ENCODE results near the gene VAV1.
"Not testable (repeated sequence)": the region's sequence is repeated elsewhere in the genome, so short reads cannot be mapped to it uniquely, and the experiment has no call there.

VAV1 gene

DNA sequence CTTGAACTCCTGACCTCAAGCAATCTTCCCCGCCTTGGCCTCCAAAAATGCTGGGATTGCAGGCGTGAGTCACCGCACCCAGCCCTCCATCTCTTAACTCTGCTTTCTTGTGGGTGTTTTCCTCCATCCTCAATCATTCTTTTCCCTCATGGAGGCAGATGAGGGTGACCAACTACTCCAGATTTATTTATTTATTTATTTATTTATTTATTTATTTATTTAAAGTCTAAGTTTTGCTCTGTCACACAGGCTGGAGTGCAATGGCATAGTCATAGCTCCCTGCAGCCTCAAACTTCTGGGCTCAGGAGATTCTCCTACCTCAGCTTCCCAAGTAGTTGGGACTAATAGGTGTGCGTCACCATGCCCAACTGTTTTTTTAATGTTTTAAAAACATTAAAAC is 14.9 kb downstream of the VAV1 start:
- H3K9me3 Mint-ChIP-seq: peaks cover 0 to 5% of the 10 kb centered on the region in 2 donors
- H3K4me1 Mint-ChIP-seq: peaks cover 54% of the 10 kb centered on the region
- no peaks in the 10 kb centered on the region for H3K27me3 Mint-ChIP-seq
- ATAC-seq (no peak), DNase-seq (no peak)
- no peak overlapping the region for H3K27ac Mint-ChIP-seq
- no peak overlapping the region for H3K4me3 Mint-ChIP-seq

DNA sequence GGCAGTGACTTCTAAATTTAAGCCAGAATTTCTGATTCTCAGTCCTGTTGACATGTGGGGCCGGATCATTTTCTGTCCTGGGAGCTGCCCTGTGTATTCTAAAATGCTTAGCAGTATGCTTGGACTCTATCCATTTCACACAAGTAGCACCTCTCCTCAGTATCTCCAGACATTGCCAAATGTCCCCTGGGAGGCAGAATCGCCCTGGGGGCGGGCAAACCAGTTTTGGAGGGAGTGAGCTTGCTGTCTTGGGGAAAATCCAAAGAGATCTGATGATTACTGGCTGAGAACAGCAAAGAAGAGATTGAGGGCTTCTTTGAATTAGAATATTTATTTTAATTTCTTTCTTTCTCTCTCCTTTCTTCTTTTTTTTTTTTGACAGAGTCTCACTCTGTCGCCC is 16.4 kb downstream of the VAV1 start:
- Mint-ChIP-seq H3K9me3 (peaks cover 1 to 5% of the 10 kb centered on the region in 2 donors), H3K4me3 (no peak overlapping the region), H3K27ac (no peak overlapping the region), H3K4me1 (peaks cover 56% of the 10 kb centered on the region), H3K27me3 (no peaks in the 10 kb centered on the region)
- no peak for DNase-seq
- ATAC-seq: no peak

DNA sequence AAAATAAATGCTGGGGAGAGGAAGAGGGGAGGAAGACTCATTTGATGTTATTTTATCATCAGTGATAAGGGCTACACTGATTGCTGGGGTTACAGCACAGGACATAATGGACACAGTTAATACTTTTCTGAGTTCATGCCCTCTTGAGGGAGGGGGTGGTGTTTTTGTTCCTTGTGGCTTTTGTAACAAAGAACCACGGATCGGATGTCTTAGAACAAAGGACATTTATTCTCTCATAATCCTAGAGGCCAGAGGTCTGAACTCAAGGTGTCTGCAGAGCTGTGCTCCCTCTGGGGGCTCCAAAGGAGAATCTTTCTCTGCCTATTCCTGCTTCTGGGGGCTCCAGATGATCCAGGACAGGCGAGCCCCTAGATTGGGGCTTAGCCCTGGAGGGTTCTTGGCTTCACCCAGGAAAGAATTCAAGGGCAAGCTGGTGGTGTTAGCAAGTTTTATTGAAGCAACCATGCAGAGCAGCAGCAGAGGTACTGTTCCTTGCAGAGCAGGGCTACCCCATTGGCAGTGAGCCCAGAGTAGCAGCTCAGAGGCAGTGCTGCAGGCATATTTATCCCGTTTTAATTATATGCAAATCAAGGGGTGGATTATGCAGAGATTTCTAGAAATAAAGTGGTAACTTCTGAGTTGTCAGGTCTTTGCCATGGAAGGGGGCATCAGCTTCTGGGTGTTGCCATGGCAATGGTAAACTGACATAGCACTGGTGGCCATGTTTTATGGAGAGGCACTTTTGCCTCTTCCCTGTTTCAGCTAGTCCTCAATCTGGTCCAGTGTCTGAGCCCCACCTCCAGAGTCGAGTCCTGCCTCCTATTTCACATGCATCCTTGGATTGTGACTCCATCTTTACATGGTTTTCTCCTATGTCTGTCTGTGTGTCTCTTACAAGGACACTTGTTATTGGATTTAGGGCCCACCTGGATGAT is 18.0 kb downstream of the VAV1 start:
- Mint-ChIP-seq H3K27ac (peak overlapping the region; percentile 38 to 56), H3K4me3 (no peak overlapping the region), H3K27me3 (no peaks in the 10 kb centered on the region), H3K9me3 (peaks cover 5 to 12% of the 10 kb centered on the region in 2 donors), H3K4me1 (peaks cover 71% of the 10 kb centered on the region)
- DNase-seq (no peak), ATAC-seq (no peak)

DNA sequence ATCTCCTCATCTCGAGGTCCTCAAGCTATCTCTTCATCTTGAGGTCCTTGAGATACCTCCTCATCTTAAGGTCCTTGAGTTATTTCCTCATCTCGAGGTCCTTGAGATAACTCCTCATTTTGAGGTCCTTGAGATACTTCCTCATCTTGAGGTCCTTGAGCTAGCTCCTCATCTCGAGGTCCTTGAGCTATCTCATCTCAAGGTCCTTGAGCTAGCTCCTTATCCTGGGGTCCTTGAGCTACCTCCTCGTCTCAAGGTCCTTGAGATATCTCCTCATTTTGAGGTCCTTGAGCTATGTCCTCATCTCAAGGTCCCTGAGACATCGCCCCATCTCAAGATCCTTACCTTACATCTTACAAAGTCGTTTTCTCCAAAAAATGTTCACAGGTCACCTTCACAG is 18.7 kb downstream of the VAV1 start:
- Mint-ChIP-seq H3K4me3 (no peak overlapping the region), H3K4me1 (peaks cover 79% of the 10 kb centered on the region), H3K27me3 (no peaks in the 10 kb centered on the region), H3K9me3 (peaks cover 5 to 12% of the 10 kb centered on the region in 2 donors), H3K27ac (no peak overlapping the region)
- ATAC-seq (no peak), DNase-seq (no peak)

DNA sequence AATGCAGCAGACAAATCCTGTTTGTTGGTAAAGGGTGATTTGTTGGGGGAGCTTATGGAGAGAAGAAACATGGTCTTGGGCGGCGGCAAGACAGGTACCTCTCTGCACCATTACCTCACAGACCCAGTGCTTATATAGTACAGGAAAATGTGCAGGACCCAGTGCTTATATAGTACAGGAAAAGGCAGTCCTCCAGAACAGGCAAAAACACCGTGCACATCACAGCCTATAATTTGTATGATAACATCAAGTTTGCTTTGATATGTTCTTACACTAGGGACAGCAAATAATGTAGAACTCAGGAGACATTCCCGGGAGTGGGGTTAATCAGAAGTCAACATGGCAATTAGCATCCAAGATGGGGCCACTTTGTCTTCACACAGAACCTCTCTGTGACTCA is 20.9 kb downstream of the VAV1 start:
- ATAC-seq: no peak
- Mint-ChIP-seq H3K27me3 (no peaks in the 10 kb centered on the region), H3K4me3 (no peak overlapping the region), H3K4me1 (peaks cover 90% of the 10 kb centered on the region), H3K9me3 (peaks cover 5 to 12% of the 10 kb centered on the region in 2 donors), H3K27ac (no peak overlapping the region)
- DNase-seq: no peak

DNA sequence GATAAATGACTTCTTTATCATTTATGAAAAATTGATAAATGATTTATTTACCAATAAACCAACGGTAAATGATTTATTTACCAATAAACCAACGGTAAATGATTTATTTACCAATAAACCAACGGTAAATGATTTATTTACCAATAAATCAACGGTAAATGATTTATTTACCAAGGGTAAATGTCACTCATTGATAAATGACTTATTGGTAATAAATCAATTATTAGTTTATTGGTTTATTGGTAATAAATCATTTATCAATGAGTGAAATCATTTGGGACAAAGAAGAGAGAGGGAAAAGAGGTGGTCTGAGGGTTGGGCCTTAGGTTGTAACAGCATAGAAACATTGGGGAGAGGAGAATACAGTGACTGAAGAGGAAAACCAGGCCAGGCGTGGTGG is 21.5 kb downstream of the VAV1 start:
- H3K27ac Mint-ChIP-seq: no peak overlapping the region
- no peak for ATAC-seq
- H3K4me1 Mint-ChIP-seq: peaks cover 88% of the 10 kb centered on the region

DNA sequence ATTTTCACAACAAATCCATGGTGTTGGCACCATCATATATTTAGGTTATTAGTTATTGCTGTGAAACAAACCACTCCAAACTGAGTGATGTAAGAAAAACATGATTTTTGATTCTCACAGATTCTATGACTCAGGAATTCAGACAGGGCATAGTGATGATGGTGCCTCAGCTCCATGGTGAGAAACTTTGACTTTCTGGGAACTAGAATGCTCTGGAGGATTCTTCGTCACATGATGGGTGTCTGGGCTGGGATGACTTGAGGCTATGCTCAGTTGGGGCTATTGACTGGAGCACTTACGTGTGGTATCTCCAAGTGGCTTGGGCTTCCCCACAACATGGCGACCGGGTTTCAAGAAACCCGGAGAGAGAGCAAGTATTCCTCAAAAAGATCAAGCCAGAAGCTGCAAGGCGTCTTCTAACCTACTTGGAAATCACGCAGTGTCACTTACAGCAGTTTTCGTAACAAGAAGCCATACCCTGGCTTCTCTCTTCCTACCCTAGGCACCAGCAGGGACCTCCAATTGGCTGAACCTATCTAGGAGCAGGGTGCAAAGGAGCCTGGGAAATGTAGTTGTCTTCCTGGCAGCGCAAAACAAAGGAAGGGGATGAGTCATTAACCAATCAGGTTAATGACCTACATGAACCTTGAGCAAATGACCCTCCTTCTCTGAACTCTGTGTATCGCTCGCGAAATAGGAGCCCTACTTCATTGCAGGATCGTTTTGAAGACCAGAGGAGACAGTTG is 22.4 kb downstream of the VAV1 start:
- Mint-ChIP-seq H3K9me3 (peaks cover 5 to 12% of the 10 kb centered on the region in 2 donors), H3K4me3 (no peak overlapping the region), H3K4me1 (peaks cover 89% of the 10 kb centered on the region), H3K27ac (no peak overlapping the region), H3K27me3 (no peaks in the 10 kb centered on the region)
- no peak for ATAC-seq
- no peak for DNase-seq

More for the DNA sequence above, 21.5 kb downstream of the VAV1 start:
- Mint-ChIP-seq H3K4me3 (no peak overlapping the region), H3K9me3 (peaks cover 5 to 12% of the 10 kb centered on the region in 2 donors), H3K27me3 (no peaks in the 10 kb centered on the region)
- DNase-seq: no peak

DNA sequence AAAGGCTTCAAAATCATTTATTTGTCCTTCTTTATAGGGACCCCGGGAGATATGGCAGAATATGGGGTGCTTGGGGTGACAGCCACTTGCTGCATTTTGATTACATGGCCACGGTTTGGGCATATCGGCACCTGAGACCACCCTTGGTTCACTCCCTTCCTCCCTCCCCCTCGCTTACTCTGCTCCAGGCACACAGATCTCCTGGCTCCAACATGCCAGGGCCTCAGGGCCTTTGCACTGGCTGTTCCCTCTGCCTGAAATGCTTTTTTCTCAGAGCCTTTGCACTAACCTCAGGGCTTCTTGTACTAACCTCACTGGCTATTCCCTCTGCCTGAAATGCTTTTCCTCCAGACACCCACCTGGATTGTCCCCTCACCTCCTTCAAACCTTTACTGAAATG is 23.8 kb downstream of the VAV1 start:
- peaks cover 5 to 12% of the 10 kb centered on the region in 2 donors for H3K9me3 Mint-ChIP-seq
- H3K27me3 Mint-ChIP-seq: no peaks in the 10 kb centered on the region
- ATAC-seq (no peak), DNase-seq (no peak)
- peak overlapping the region in 1 of 2 donors; percentile 1 for H3K27ac Mint-ChIP-seq
- peaks cover 91% of the 10 kb centered on the region for H3K4me1 Mint-ChIP-seq
- H3K4me3 Mint-ChIP-seq: no peak overlapping the region

DNA sequence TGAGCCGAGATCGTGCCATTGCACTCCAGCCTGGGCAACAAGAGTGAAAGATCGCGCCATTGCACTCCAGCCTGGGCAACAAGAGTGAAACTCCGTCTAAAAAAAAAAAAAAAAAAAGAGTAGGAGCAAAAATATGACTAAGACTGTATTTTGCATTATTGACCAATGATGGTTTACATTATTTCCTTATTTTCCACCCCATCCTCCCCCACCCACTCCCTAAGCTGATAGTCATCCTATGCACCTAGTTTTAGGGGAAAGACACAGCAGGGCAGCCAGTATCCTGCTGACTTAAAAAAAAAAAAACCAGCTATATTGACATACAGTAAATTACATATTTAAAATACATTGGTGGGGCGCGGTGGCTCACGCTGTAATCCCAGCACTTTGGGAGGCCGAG is 25.1 kb downstream of the VAV1 start:
- no peak for DNase-seq
- Mint-ChIP-seq H3K27ac (peak overlapping the region; percentile 12 to 41), H3K4me1 (peaks cover 91% of the 10 kb centered on the region), H3K9me3 (peaks cover 0 to 12% of the 10 kb centered on the region in 2 donors), H3K27me3 (no peaks in the 10 kb centered on the region), H3K4me3 (no peak overlapping the region)
- no peak for ATAC-seq

DNA sequence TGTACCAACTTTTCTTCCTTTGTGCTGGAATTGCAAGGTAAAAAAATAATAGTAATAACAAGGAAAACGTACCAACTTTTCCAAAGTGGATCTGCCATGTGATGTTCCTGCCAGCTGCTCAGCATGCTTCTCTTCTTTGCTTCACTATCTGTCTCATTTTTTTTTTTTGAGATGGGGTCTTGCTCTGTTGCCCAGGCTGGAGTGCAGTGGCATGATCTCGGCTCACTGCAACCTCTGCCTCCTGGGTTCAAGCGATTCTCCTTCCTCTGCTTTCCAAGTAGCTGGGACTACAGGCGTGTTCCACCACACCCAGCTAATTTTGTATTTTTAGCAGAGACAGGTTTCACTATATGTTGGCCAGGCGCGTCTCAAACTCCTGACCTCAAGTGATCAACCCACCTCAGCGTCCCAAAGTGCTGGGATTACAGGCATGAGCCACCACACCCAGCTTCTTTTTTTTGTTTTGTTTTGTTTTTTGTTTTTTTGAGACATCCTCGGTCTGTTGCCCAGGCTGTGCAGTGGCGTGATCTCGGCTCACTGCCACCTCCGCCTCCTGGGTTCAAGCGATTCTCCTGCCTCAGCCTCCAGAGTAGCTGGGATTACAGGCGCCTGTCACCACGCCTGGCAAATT is 27.8 kb downstream of the VAV1 start:
- ATAC-seq, H3K9me3 Mint-ChIP-seq, H3K27me3 Mint-ChIP-seq, DNase-seq: not testable (repeated sequence)
- Mint-ChIP-seq H3K4me3 (peak overlapping the region; percentile 93 to 98), H3K4me1 (peaks cover 90% of the 10 kb centered on the region), H3K27ac (peak overlapping the region in 1 of 2 donors; percentile 92)

DNA sequence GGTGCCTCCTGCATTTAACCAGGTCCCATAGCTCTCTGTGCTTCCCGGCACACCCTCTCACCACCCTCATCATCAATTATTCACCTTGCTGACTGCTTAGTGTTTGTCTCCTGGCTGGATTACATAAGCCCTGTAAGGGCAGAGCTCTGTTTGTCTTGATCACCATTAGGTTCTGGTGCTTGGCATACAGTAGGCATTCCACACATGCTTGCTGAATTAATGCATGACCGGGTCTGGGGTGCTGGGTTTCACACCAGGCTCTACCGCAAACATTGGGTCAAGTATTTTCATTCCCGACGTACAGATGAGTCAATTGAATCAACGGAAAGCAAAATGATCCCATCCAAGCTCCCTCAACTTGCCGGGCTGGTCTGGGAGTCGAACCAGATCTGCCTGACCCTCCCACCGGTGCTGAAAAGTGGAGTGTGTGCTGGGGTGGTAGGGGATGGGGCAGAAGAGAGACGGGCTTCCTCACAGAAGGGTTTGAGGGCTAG is 28.5 kb downstream of the VAV1 start:
- Mint-ChIP-seq H3K27ac (peak overlapping the region; percentile 89 to 92), H3K4me3 (peak overlapping the region; percentile 93 to 98), H3K4me1 (peaks cover 83% of the 10 kb centered on the region), H3K27me3 (no peaks in the 10 kb centered on the region), H3K9me3 (no peaks in the 10 kb centered on the region)
- ATAC-seq (peak; percentile 17), DNase-seq (no peak)

DNA sequence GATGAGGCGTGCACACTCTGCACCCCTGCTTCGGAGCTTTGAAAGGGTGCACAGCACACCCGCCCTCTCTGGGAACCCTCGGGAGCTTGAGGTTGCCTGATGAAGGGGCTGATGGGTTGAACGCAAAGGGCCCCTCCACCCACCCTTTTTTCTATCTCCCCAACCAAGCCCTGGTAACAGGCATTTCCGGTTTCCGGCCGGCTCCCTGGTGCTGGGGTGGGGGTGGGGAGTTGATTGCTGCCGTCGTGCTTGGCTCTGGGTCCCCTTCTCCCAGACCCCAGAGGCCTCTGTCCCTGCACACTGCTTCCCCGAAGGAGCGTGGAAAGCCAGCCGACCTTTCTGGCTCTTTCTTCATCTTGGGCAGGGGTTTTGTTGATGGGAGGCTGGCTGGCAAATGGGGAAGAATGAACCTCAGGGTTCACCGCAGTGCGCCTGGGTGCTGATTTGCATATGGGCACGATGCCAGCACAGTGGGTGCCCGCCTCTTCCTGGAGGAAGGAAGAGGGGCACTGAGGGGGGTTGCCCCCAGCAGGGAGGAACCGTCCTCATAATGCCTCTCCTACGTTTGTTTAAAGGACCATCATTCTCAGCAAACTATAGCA is 29.1 kb downstream of the VAV1 start:
- Mint-ChIP-seq H3K27me3 (no peaks in the 10 kb centered on the region), H3K27ac (peak overlapping the region; percentile 89 to 92), H3K4me1 (peaks cover 81% of the 10 kb centered on the region), H3K4me3 (peak overlapping the region; percentile 93 to 98), H3K9me3 (no peaks in the 10 kb centered on the region)
- ATAC-seq (peak; percentile 86), DNase-seq (peak; percentile 75 to 87)

DNA sequence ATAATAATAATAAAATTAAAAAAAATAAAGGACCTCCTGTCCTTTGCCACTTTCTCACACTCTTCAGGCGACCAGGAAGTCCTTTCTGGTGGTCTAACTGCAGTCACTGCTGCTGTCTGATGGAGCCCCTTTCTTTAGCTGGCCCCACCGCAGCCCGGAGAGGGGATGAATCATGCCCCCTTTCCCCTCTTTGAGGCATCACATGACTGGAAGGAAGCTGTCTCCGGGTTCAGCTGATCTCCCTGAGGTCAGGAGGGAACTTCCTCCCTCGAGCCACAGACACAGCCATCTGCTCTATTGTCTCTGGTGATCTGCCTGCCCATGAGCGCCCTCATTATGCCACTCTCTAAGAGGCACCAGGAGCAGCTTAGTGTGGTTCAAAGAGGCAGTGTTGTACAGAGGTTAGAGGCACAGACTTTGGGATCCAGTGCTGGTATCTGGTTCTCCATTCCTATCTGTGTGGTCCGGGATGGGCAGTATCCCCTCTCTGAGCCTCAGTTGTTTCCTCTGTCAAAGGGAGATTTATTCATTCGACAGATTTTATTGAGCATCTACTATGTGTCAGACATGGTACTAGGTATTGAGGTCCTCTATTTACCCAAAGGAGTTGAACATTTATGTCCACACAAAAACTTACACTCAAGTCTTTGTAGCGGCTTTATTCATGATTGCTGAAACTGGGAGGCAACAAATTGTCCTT is 30.0 kb downstream of the VAV1 start:
- Mint-ChIP-seq H3K4me3 (peak overlapping the region; percentile 93 to 98), H3K27me3 (no peaks in the 10 kb centered on the region), H3K9me3 (no peaks in the 10 kb centered on the region), H3K4me1 (peaks cover 81% of the 10 kb centered on the region), H3K27ac (peak overlapping the region; percentile 93 to 96)
- ATAC-seq (peak; percentile 81), DNase-seq (peak; percentile 65 to 89)

DNA sequence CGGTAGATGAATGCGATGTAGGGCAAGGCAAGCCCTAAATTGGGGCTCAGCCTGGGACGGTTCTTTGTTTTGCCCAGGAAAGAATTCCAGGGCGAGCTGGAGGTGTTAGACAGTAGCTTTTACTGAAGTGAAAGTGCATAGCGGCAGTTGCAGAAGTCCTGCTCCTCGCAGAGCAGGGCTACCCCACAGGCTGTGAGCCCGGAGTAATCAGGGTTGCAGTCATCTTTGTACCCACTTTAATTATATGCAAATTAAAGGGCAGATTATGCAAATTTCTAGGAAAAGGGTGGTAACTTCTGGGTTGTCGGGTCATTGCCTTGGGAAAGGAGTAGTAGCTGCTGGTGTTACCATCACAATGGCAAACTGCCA is 30.5 kb downstream of the VAV1 start:
- ATAC-seq (no peak), DNase-seq (no peak)
- Mint-ChIP-seq H3K27ac (peak overlapping the region; percentile 93 to 96), H3K9me3 (no peaks in the 10 kb centered on the region), H3K27me3 (no peaks in the 10 kb centered on the region), H3K4me1 (peaks cover 76% of the 10 kb centered on the region), H3K4me3 (peak overlapping the region; percentile 93 to 98)

DNA sequence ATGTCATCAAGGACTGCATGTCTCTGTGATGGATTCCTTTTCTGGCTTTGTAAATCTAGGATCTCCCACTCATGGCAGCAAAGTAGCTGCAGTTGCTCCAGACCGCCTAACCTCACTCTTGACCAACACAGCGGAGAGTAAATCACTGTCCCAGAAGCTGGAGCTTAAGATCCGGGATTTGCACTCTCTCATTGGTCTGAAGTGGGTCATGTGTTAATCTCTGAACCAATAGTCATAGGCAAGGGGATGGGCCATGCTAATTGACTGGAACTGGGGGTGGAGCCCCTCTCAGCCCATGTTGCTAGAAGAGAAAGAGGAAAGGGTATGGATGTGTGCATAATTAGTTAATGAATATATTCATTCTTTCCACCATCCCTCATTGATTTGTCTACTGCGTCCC is 34.0 kb downstream of the VAV1 start:
- H3K27ac Mint-ChIP-seq: no peak overlapping the region
- ATAC-seq (no peak), DNase-seq (no peak)
- peaks cover 6 to 7% of the 10 kb centered on the region in 2 donors for H3K9me3 Mint-ChIP-seq
- peaks cover 74% of the 10 kb centered on the region for H3K4me1 Mint-ChIP-seq
- no peaks in the 10 kb centered on the region for H3K27me3 Mint-ChIP-seq
- H3K4me3 Mint-ChIP-seq: no peak overlapping the region
